Spleen (tissue), 7 donors: Measurements from ENCODE around the gene CACNA2D2.

Source experiments
- POLR2A ChIP-seq, 3 donors: fragments of 450-650 bp; IDR thresholded peaks; one replicate each; pipeline ENCODE4 v1.5.1; 2017; ENCODE audit warnings: antibody characterized with exemption in 3 of 3, mild to moderate bottlenecking in 1 of 3
- TF ChIP-seq, protein P1 (sequence below), 11 experiments: fragments of 200-600 bp in 7 of 11; fragments of 450-650 bp in 4 of 11; sonication (generic) in 4 of 11; IDR thresholded peaks in 8 of 11; conservative IDR thresholded peaks in 3 of 11; 1 replicate in 7 of 11; 2 replicates in 4 of 11; pipeline versions ENCODE4 v1.4.0 to v1.8.0; 2016 to 2021; ENCODE audit warnings: antibody characterized with exemption in 11 of 11, inconsistent platforms in 4 of 11, mild to moderate bottlenecking in 1 of 11
- donor health status: DM: no; HTN: no; CAD: no; lungs with moderate emphysema.
- donor health status: DM: no; HTN: no; CAD: no.
- donor health status: DM: no; HTN: no; CAD: no.

DNA sequence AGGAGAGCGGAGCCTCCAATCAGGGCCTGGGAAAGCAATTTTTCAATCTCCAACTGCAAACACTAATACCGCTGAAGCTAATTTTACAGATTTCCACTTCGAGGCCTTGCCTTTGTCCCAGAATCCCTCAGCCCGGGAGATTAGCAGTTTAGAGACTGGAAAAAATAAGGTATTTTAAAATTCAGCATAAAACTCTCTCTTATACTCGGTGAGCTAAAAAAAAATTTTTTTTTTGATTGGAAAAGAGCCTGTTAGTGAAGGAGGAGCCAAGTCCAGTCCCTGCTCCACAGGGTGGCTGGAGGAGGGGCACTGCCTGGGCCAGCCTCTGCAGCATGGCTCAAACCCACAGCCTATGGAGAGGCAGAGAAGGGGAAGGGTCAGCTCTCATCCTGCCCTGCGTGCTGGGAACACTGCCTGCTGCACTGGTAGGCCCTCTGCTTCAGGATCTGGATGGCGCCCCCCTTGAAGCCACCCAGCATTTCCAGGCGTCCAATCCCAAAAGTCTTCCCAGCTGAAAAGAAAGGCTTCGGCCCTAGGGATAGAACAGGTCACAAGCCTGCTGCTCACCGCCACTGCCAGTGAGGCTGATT is 48.9 kb downstream of the CACNA2D2 start:
- TF ChIP-seq, protein P1, sequence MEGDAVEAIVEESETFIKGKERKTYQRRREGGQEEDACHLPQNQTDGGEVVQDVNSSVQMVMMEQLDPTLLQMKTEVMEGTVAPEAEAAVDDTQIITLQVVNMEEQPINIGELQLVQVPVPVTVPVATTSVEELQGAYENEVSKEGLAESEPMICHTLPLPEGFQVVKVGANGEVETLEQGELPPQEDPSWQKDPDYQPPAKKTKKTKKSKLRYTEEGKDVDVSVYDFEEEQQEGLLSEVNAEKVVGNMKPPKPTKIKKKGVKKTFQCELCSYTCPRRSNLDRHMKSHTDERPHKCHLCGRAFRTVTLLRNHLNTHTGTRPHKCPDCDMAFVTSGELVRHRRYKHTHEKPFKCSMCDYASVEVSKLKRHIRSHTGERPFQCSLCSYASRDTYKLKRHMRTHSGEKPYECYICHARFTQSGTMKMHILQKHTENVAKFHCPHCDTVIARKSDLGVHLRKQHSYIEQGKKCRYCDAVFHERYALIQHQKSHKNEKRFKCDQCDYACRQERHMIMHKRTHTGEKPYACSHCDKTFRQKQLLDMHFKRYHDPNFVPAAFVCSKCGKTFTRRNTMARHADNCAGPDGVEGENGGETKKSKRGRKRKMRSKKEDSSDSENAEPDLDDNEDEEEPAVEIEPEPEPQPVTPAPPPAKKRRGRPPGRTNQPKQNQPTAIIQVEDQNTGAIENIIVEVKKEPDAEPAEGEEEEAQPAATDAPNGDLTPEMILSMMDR (IDR thresholded peaks at IDR 0.05 in 8 of 11, conservative IDR thresholded peaks at IDR 0.05 in 3 of 11) = no peak
- TF ChIP-seq POLR2A (IDR thresholded peaks at IDR 0.05) = no peak
